SK-N-SH (cell line): Measurements from ENCODE around the gene PAPOLG. TPM values are rescaled to one million over a fixed set of nuclear protein-coding genes. Genes with fewer than 3 reads are reported as not detected.

Experiments
- CTCF ChIA-PET: fragments of 300-600, 350-600 bp; formaldehyde crosslinking; extraction: SDS; loops from one replicate; lab custom pipeline; 2021; lab: Yijun Ruan, JAX
- POLR2A ChIA-PET: fragments of 350-600 bp; sonication (Branson Sonifier 250); formaldehyde crosslinking; extraction: SDS; loops from one replicate; lab custom pipeline; 2020; ENCODE audit warnings: antibody characterized with exemption, inconsistent platforms; lab: Yijun Ruan, JAX
- DNase-seq: peaks from one replicate; pipeline ENCODE4 v3.0.0; 2012
- H2AFZ ChIP-seq: fragments of 200-600 bp; sonication (generic); 2 replicates; pipeline ENCODE4 v1.8.1; 2016; ENCODE audit warnings: antibody characterized with exemption, mild to moderate bottlenecking, low read depth
- H3F3A ChIP-seq: fragments of 200-600 bp; sonication (generic); replicated peaks from 2 replicates; pipeline ENCODE3; 2016; ENCODE audit warnings: antibody characterized with exemption, mild to moderate bottlenecking; ENCODE audit not compliant: insufficient read depth
- H3K27ac ChIP-seq, 2 experiments: fragments of 200-500 bp in 1 of 2; fragments of 200-600 bp in 1 of 2; sonication (Bioruptor generic) in 1 of 2; sonication (generic), shearing (Covaris generic) in 1 of 2; 2 replicates each; pipeline versions ENCODE4 v1.5.1 to v1.6.1; 2014 to 2016; ENCODE audit warnings: low read depth in 2 of 2, inconsistent platforms in 1 of 2, low read length in 1 of 2, mild to moderate bottlenecking in 1 of 2, mixed read lengths in 1 of 2
- H3K27me3 ChIP-seq: fragments of 200-600 bp; sonication (generic), shearing (Covaris generic); 2 replicates; pipeline ENCODE4 v1.6.1; 2016; ENCODE audit warnings: mixed run types; ENCODE audit not compliant: insufficient read depth
- H3K36me3 ChIP-seq, 2 experiments: fragments of 200-500 bp in 1 of 2; fragments of 200-600 bp in 1 of 2; sonication (Bioruptor generic) in 1 of 2; sonication (generic) in 1 of 2; replicated peaks in 1 of 2; 2 replicates each; pipeline versions ENCODE3 to v1.5.1; 2014 to 2016; ENCODE audit warnings: low read length in 1 of 2, mild to moderate bottlenecking in 1 of 2; ENCODE audit not compliant: insufficient read depth in 2 of 2, control insufficient read depth in 1 of 2
- H3K4me1 ChIP-seq, 2 experiments: fragments of 200-500 bp in 1 of 2; fragments of 200-600 bp in 1 of 2; sonication (Bioruptor generic) in 1 of 2; sonication (generic), shearing (Covaris generic) in 1 of 2; 2 replicates each; pipeline versions ENCODE4 v1.5.1 to v1.6.1; 2014 to 2016; ENCODE audit warnings: low read depth in 1 of 2, low read length in 1 of 2, mixed run types in 1 of 2; ENCODE audit not compliant: insufficient read depth in 2 of 2, control insufficient read depth in 1 of 2
- H3K4me2 ChIP-seq: fragments of 200-600 bp; sonication (generic), shearing (Covaris generic); 2 replicates; pipeline ENCODE4 v1.6.1; 2017; ENCODE audit warnings: mixed run types
- H3K4me3 ChIP-seq, 2 experiments: fragments of 200-500 bp in 1 of 2; fragments of 200-600 bp in 1 of 2; sonication (Bioruptor generic) in 1 of 2; sonication (generic), shearing (Covaris generic) in 1 of 2; 2 replicates each; pipeline versions ENCODE4 v1.5.1 to v1.8.1; 2014 to 2016; ENCODE audit warnings: low read depth in 2 of 2, inconsistent platforms in 1 of 2, low read length in 1 of 2, mild to moderate bottlenecking in 1 of 2, mixed read lengths in 1 of 2, moderate library complexity in 1 of 2
- H3K79me2 ChIP-seq: fragments of 200-600 bp; sonication (generic); 2 replicates; pipeline ENCODE4 v1.8.1; 2017; ENCODE audit warnings: mild to moderate bottlenecking; ENCODE audit not compliant: insufficient read depth
- H3K9ac ChIP-seq: fragments of 200-600 bp; sonication (generic); 2 replicates; pipeline ENCODE4 v1.6.1; 2017; ENCODE audit warnings: mixed run types
- H3K9me2 ChIP-seq: fragments of 200-600 bp; sonication (generic); 2 replicates; pipeline ENCODE4 v1.6.1; 2017; ENCODE audit warnings: mixed run types
- H3K9me3 ChIP-seq: fragments of 200-600 bp; sonication (generic); 2 replicates; pipeline ENCODE4 v1.6.1; 2017; ENCODE audit warnings: mixed run types, mild to moderate bottlenecking, moderate library complexity
- H4K20me1 ChIP-seq: fragments of 200-600 bp; sonication (generic); 2 replicates; pipeline ENCODE4 v1.6.1; 2017; ENCODE audit warnings: mild to moderate bottlenecking, mixed run types; ENCODE audit not compliant: insufficient read depth
- CHD2 ChIP-seq: fragments of 150-350 bp; IDR thresholded peaks from 2 replicates; pipeline ENCODE4 v1.6.1; 2018; ENCODE audit warnings: low read length; ENCODE audit not compliant: partially characterized antibody
- CTCF ChIP-seq: fragments of 200-600 bp; sonication (generic); IDR thresholded peaks from 2 replicates; pipeline ENCODE4 v1.6.1; 2017; ENCODE audit warnings: antibody characterized with exemption, mild to moderate bottlenecking, moderate library complexity
- ELF1 ChIP-seq: IDR thresholded peaks from 2 replicates; pipeline ENCODE4 v1.4.0; 2012
- EP300 ChIP-seq, 2 experiments: IDR thresholded peaks; 2 replicates each; pipeline versions ENCODE4 v1.4.0 to v1.6.1; 2012; ENCODE audit warnings: borderline replicate concordance in 1 of 2, low read depth in 1 of 2, low read length in 1 of 2
- FOXJ3 ChIP-seq: sonication (generic); formaldehyde crosslinking; IDR thresholded peaks from 2 replicates; pipeline ENCODE4 v1.5.1; 2020; ENCODE audit warnings: mild to moderate bottlenecking, missing genetic modification reagents
- FOXM1 ChIP-seq: IDR thresholded peaks from 2 replicates; pipeline ENCODE4 v1.4.0; 2012; ENCODE audit warnings: low read depth, mild to moderate bottlenecking
- JUND ChIP-seq: IDR thresholded peaks from 2 replicates; pipeline ENCODE4 v1.4.0; 2012
- MAX ChIP-seq: IDR thresholded peaks from 2 replicates; pipeline ENCODE4 v1.4.0; 2012; ENCODE audit warnings: low read depth
- MEF2A ChIP-seq: IDR thresholded peaks from 2 replicates; pipeline ENCODE4 v1.4.0; 2012; ENCODE audit warnings: low read depth, borderline replicate concordance
- MXI1 ChIP-seq: IDR thresholded peaks from 2 replicates; pipeline ENCODE4 v1.6.1; 2012; ENCODE audit warnings: mild to moderate bottlenecking, low read depth, low read length, improper control_type of control experiment
- NFIC ChIP-seq: IDR thresholded peaks from 2 replicates; pipeline ENCODE4 v1.4.0; 2012; ENCODE audit warnings: borderline replicate concordance
- PBX3 ChIP-seq: IDR thresholded peaks from 2 replicates; pipeline ENCODE4; 2012
- RCOR1 ChIP-seq: fragments of 150-350 bp; IDR thresholded peaks from 2 replicates; pipeline ENCODE4 v1.6.1; 2017; ENCODE audit warnings: antibody characterized with exemption, low read length
- TAF1 ChIP-seq: IDR thresholded peaks from 2 replicates; pipeline ENCODE4 v1.6.1; 2012; ENCODE audit warnings: low read depth, mild to moderate bottlenecking, low read length, moderate library complexity, borderline replicate concordance
- TEAD4 ChIP-seq: IDR thresholded peaks from 2 replicates; pipeline ENCODE4 v1.4.0; 2012; ENCODE audit warnings: mild to moderate bottlenecking, borderline replicate concordance; ENCODE audit not compliant: insufficient read depth
- USF1 ChIP-seq: IDR thresholded peaks from 2 replicates; pipeline ENCODE4 v1.4.0; 2012; ENCODE audit warnings: low read depth, borderline replicate concordance
- WGBS: methylation state at CpG from one replicate; pipeline ENCODE4 v1.1.6; 2017; ENCODE audit warnings: low lambda C conversion rate; 5-methylcytosine and 5-hydroxymethylcytosine counted together
- polyA plus RNA-seq, 3 experiments: library from polyadenylated mRNA; depleted of rRNA; stranded (reverse); fragments of >200 nt; gene quantifications; 2 replicates each; pipeline ENCODE4 v1.2.3, GENCODE V29; 2012

The PAPOLG gene
- polyA plus RNA-seq, 1 of the 3 experiments (the other 2 are of a cell fraction) = 2.1 TPM

GRCh38 chr2:60745330-60745729, 10.7 kb upstream of the PAPOLG start:
- CTCF ChIA-PET = interaction anchor here (2.1 kb wide), 1 partner anchor 37 kb away, joined by 8 read pairs; no protein-coding TSS in a partner anchor
- peaks cover 0 to 12% of the 10 kb centered on the region in 2 experiments; a peak in 1 of 4 replicates for H3K4me1 ChIP-seq
- H4K20me1 ChIP-seq = no peaks in the 10 kb centered on the region
- DNase-seq = no peak
- TF ChIP-seq CTCF = no peak
- no peak for TF ChIP-seq ELF1
- TF ChIP-seq RCOR1 = no peak
- TF ChIP-seq NFIC = no peak
- TF ChIP-seq USF1 = no peak
- TF ChIP-seq TEAD4 = no peak
- TF ChIP-seq TAF1 = no peak
- TF ChIP-seq PBX3 = no peak
- TF ChIP-seq, all 33 proteins: peak for 0
- no peak overlapping the region for H2AFZ ChIP-seq
- H3K27me3 ChIP-seq = 0 out of 2 replicates have a peak, but pooled peaks cover 4% of the 10 kb centered on the region
- no peak overlapping the region for H3K27ac ChIP-seq
- H3K9ac ChIP-seq = no peak overlapping the region
- no peaks in the 10 kb centered on the region for H3K9me2 ChIP-seq
- POLR2A ChIA-PET = no interaction called here
- H3K4me3 ChIP-seq = no peak overlapping the region
- 73% methylated on average over 5 of the region's 5 CpGs for WGBS
- H3K79me2 ChIP-seq = no peaks in the 10 kb centered on the region
- H3K36me3 ChIP-seq = no peaks in the 10 kb centered on the region
- no peak overlapping the region for H3K4me2 ChIP-seq
- no peaks in the 10 kb centered on the region for H3K9me3 ChIP-seq
- H3F3A ChIP-seq = no peaks in the 10 kb centered on the region

- POLR2A ChIA-PET = interaction anchor here (1.2 kb wide), 1 partner anchor 10 kb away, joined by 7 read pairs; the partner anchor contains the start of gene PAPOLG
These were observed 10.3 kb upstream of the PAPOLG start for GRCh38 chr2:60745761-60746160.

More at GRCh38 chr2:60745761-60746160, 10.3 kb upstream of the PAPOLG start:
- Histone ChIP-seq H3K9ac (no peak overlapping the region), H3K9me3 (no peaks in the 10 kb centered on the region), H3K4me3 (no peak overlapping the region), H3K9me2 (no peaks in the 10 kb centered on the region), H3K4me1 (peaks cover 0 to 12% of the 10 kb centered on the region in 2 experiments; a peak in 1 of 4 replicates), H2AFZ (no peak overlapping the region), H3K4me2 (no peak overlapping the region), H3K27ac (no peak overlapping the region)
- CTCF ChIA-PET = no interaction called here
- no peak for TF ChIP-seq CHD2
- no peak for TF ChIP-seq FOXM1
- no peak for TF ChIP-seq MAX
- no peak for TF ChIP-seq FOXJ3 (CRISPR knock-in tag)
- TF ChIP-seq MEF2A = no peak
- TF ChIP-seq EP300 (IDR thresholded peaks at IDR 0.05; ENCODE audit: borderline replicate concordance in 1 of 2, low read depth in 1 of 2, low read length in 1 of 2) = no peak
- TF ChIP-seq TAF1 = no peak
- no peak for TF ChIP-seq JUND
- no peak for TF ChIP-seq ELF1
- TF ChIP-seq MXI1 = no peak
- TF ChIP-seq CTCF = no peak
- TF ChIP-seq, all 33 proteins: peak for 0
- no peaks in the 10 kb centered on the region for H3K36me3 ChIP-seq
- H3F3A ChIP-seq = no peaks in the 10 kb centered on the region
- no peaks in the 10 kb centered on the region for H3K79me2 ChIP-seq
- no peaks in the 10 kb centered on the region for H4K20me1 ChIP-seq
- no peak for DNase-seq
- H3K27me3 ChIP-seq = 0 out of 2 replicates have a peak, but pooled peaks cover 4% of the 10 kb centered on the region
- 85% methylated on average over 7 of the region's 7 CpGs for WGBS
